ENCODE measurements around the gene HSD17B8.

- TF ChIP-seq CTCF (IDR thresholded peaks at IDR 0.05), result no peak
- TF ChIP-seq POLR2A (IDR thresholded peaks at IDR 0.05), result no peak
- TF ChIP-seq EP300 (IDR thresholded peaks at IDR 0.05), result no peak
- TF ChIP-seq POLR2AphosphoS5 (IDR thresholded peaks at IDR 0.05), result no peak
Measured at GRCh38 chr6:33211666-33212422, 7.4 kb downstream of the HSD17B8 start.
